Stimulated activated naive CD8-positive, alpha-beta T cell treated with anti-CD3 and anti-CD28 coated beads, Interleukin-15, amount 100 ng/mL, for 72 hours (primary cell): ENCODE measurements around the gene ABHD2.
A peak's percentile ranks its signal among the peaks of the same experiment; 100 is the strongest.
"Not testable (repeated sequence)": the region's sequence is repeated elsewhere in the genome, so short reads cannot be mapped to it uniquely, and the experiment has no call there.

Experiments used
- ATAC-seq: fragments of 150-1000 bp; cut with Tn5 transposase; 2 replicates; pipeline ENCODE4 v1.10.0; 2021; ENCODE audit warnings: mild to moderate bottlenecking, moderate library complexity
- DNase-seq, 2 donors: peaks; one replicate each; pipeline ENCODE4 v3.0.0; 2021 to 2022
- H3K27ac Mint-ChIP-seq, 2 donors: one replicate each; pipeline ENCODE4 v1.8.0; 2022; ENCODE audit warnings: mild to moderate bottlenecking in 2 of 2, mixed read lengths in 2 of 2, moderate library complexity in 2 of 2
- H3K27me3 Mint-ChIP-seq: one replicate; pipeline ENCODE4 v1.8.0; 2022; ENCODE audit warnings: mixed read lengths
- H3K4me1 Mint-ChIP-seq: one replicate; pipeline ENCODE4 v1.8.0; 2022; ENCODE audit warnings: mild to moderate bottlenecking, mixed read lengths
- H3K4me3 Mint-ChIP-seq, 2 donors: one replicate each; pipeline ENCODE4 v1.8.0; 2022; ENCODE audit warnings: mild to moderate bottlenecking in 2 of 2, mixed read lengths in 2 of 2, moderate library complexity in 1 of 2
- H3K9me3 Mint-ChIP-seq, 2 donors: one replicate each; pipeline ENCODE4 v1.8.0; 2022; ENCODE audit warnings: mixed read lengths in 2 of 2

Gene ABHD2

DNA sequence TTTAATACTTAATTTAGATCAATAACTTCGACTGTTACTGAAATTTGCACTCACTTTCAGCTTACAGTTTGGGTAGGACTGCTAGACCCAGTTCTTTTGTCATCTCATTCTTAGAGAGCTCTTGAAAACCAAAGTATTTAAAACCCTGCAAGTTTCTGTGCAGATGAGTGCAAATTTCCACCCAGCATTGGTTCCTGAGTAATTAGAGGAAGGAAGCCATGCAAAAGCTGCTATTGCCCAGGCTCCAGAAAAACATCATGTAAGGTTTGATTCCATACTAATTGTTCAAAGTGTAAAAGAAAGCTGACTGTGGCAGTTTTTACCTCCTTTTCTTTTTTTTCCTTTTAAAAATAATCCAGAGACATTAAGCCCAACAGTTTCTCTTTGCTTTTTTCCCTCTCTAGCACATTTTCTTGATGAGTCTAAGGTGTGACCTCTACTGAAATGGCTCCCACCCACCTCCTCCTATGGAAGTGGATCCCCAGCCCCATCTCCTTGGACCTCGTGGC lies 30.3 kb downstream of the ABHD2 start:
- Mint-ChIP-seq H3K27ac (no peak overlapping the region), H3K4me3 (no peak overlapping the region), H3K9me3 (no peaks in the 10 kb centered on the region), H3K27me3 (no peaks in the 10 kb centered on the region), H3K4me1 (no peaks in the 10 kb centered on the region)
- ATAC-seq (no peak), DNase-seq (no peak)

DNA sequence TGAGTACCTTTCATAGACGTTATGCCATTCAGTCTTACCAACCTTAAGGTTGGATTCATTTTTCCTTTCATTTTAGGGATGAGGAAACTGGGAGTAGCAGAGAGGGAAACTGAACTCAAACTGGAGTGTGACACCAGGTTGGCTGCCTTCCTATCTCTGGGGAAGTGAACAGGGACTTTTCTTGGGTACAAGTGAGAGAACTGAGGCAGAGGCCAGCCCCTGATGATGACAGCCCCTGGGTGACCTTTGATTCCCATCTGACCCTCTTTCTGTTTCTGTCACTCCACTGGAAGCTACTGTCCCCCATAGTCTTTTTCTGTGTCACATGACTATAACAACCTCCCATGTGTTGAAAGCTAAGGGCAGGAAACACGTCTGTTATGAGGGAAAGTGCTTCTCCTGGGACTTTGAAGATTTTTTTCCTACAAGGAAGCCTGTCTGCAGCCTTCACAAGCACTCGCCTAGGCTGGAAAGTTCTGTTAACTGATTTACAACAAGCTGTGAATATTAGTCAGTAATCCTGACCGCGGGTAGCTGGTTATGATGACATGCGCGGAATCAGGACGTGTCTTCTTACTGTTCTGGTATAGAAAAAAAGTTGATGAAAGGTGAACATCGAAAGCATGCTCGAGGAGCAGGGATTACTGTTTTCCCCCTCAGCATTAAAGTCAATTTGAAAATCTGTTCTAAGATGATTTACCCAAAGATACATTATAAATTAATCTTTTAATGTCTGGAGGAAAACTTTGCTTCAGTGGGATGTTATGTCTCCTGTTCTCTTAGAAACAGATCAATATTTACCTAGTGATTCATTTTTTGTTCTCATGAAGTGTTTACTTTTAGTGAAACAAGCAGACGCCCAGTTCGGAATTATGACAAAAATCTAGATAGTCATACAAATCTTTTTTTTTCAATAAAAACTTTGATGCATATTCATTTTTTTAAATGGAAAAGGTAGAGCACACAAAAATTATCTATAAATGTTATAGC lies 31.5 kb downstream of the ABHD2 start:
- no peaks in the 10 kb centered on the region for H3K9me3 Mint-ChIP-seq
- no peaks in the 10 kb centered on the region for H3K27me3 Mint-ChIP-seq
- H3K4me1 Mint-ChIP-seq: no peaks in the 10 kb centered on the region
- H3K27ac Mint-ChIP-seq: no peak overlapping the region
- DNase-seq (no peak), ATAC-seq (no peak)
- H3K4me3 Mint-ChIP-seq: no peak overlapping the region

DNA sequence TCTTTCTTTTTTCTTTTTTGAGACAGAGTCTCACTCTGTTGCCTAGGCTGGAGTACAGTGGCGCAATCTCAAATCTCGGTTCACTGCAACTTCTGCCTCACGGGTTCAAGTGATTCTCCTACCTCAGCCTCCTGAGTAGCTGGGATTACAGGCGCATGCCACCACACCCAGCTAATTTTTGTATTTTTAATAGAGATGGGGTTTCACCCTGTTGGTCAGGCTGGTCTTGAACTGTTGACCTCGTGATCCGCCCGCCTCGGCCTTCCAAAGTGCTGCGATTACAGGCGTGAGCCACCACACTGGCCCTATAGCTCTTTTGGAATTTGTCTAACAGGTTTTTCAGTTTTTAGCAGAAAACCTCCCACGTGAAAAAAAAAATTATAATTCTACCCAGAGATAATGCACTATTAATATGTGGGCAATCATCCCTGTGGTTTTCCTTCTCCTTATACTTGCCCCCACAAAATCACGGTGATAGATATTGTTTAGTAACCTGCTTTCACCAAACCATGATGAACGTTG lies 32.3 kb downstream of the ABHD2 start:
- not testable (repeated sequence) for DNase-seq, ATAC-seq, H3K9me3 Mint-ChIP-seq, H3K27me3 Mint-ChIP-seq, H3K4me1 Mint-ChIP-seq, H3K4me3 Mint-ChIP-seq
- H3K27ac Mint-ChIP-seq: peak overlapping the region in 1 of 2 donors; percentile 31

DNA sequence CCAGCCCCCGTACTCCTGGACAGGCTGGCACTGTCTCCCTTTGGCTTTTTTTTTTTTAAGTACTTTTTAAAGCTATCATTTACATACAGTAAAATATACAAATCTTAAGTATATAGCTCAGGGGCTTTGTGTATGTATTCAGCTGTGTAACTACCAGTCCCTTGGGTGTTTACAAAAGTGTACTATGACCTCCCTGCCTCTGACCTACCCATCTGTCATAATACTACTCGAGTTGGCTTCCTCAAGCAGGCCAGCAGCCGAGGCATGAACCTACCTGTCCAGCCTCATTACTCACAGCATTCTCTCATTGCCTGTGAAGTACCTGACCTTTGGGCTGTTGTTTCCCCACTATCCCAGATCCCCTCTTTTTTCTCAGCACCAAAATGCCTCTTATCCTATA lies 33.2 kb downstream of the ABHD2 start:
- Mint-ChIP-seq H3K4me1 (no peaks in the 10 kb centered on the region), H3K27ac (peak overlapping the region in 1 of 2 donors; percentile 62)
- no peak for ATAC-seq

DNA sequence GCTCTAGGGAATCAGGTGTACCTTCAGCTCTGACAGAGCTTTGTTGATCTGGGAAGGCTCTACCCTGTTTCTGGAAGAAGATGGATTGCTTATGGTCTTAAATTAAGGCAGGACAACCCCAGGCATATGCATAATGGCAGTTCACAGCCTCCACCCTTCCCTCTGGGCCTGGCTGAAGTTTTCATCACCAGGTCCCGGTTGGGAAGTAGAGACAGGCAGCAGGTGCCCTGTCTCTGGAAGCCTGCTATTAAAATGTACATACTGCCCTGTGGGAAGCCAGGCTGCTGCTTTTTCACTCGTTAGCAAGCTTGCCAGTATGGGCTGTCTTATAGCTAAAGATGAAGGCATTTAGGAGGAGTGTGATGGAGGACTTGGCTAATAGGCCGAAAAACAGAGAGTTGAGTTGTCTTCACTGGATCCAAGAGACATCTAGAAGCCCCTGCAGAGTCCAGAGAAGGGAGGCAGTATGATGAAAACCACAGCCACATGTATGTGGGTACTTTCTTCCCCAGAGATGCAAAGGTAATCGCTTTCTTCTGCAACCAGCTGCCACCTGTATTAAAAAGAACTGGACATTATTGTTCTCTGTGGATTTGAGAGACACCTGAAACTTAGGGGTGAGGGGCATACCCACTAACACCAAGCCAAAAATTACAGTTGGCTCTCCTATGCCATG lies 34.4 kb downstream of the ABHD2 start:
- no peaks in the 10 kb centered on the region for H3K27me3 Mint-ChIP-seq
- H3K4me1 Mint-ChIP-seq: no peaks in the 10 kb centered on the region
- no peak overlapping the region for H3K4me3 Mint-ChIP-seq
- DNase-seq (no peak), ATAC-seq (no peak)
- H3K27ac Mint-ChIP-seq: peak overlapping the region in 1 of 2 donors; percentile 5
- no peaks in the 10 kb centered on the region for H3K9me3 Mint-ChIP-seq

More for the DNA sequence above, 33.2 kb downstream of the ABHD2 start:
- no peaks in the 10 kb centered on the region for H3K27me3 Mint-ChIP-seq
- H3K9me3 Mint-ChIP-seq: no peaks in the 10 kb centered on the region
- DNase-seq: no peak
- H3K4me3 Mint-ChIP-seq: no peak overlapping the region

DNA sequence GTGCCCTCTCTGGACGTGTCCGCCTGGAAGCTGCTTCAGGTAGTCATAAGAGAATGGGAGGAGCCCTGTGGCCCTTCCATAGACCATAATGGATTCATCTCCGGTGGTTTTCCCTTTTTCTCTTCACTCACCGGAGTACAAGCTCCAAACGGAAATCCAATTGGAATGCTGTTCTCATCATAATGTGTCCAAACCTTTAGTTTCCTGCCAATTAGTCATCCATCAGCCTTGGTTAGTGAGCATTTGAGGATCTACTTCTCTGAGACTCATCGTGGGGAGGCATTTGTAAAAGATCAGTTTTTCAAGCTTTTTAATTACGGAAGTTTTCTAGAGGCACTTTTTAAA lies 34.9 kb downstream of the ABHD2 start:
- Mint-ChIP-seq H3K4me3 (no peak overlapping the region), H3K27ac (peak overlapping the region in 1 of 2 donors; percentile 59), H3K9me3 (no peaks in the 10 kb centered on the region), H3K4me1 (no peaks in the 10 kb centered on the region), H3K27me3 (no peaks in the 10 kb centered on the region)
- DNase-seq (no peak), ATAC-seq (no peak)

DNA sequence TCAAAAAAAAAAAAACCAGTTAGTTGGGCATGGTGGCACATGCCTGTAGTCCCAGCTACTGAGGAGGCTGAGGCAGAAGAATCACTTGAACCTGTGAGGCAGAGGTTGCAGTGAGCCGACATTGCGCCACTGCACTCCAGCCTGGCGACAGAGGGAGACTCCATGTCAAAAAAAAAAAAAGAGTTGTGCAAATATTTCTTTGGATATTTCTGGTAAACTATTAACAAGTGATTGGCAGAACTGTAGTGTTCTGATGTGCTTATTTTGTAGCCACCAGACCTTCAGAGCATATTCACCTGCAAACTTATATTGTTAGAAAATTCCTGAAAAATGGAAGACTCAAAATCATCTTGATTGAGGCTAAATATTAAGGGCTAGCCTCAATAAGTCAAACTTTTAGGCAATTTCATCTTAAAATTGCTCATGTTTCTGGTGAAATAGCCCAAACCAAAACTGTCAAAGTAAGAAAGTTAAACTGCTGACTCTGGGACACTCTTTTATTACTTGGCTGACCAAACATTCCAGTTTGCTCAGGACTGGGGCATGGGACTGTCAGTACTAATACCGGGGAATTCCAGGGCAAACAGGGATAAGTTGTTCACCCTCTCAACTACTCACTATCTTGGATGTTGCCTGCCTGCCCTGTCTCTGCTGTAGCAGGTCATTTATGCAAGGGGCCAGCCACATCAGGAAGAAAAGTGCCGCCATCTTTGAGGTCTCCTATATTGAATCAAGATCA lies 37.0 kb downstream of the ABHD2 start:
- DNase-seq (no peak), ATAC-seq (no peak)
- Mint-ChIP-seq H3K27ac (peak overlapping the region in 1 of 2 donors; percentile 84), H3K4me1 (no peaks in the 10 kb centered on the region), H3K27me3 (no peaks in the 10 kb centered on the region), H3K9me3 (no peaks in the 10 kb centered on the region), H3K4me3 (no peak overlapping the region)

DNA sequence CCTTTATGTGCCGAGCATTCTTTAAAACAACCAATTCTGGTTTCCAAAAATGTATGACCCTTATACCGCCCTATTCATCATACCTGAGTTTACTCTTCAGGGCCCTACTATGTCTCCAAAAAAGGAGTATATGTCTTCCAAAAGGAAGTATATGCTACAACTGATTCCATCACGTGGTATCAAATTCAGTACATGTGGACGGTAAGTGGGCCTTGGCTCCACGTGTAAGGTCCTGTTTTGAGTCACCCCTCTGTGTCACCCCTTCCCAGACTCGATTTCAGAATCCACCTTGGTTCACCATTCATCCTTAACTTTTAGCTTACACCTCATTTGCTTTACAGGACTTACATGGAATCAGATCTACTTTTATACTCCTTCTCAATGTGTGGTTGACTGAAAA lies 37.8 kb downstream of the ABHD2 start:
- Mint-ChIP-seq H3K4me1 (peaks cover 3% of the 10 kb centered on the region), H3K9me3 (no peaks in the 10 kb centered on the region), H3K4me3 (no peak overlapping the region), H3K27ac (no peak overlapping the region), H3K27me3 (no peaks in the 10 kb centered on the region)
- DNase-seq (no peak), ATAC-seq (no peak)

DNA sequence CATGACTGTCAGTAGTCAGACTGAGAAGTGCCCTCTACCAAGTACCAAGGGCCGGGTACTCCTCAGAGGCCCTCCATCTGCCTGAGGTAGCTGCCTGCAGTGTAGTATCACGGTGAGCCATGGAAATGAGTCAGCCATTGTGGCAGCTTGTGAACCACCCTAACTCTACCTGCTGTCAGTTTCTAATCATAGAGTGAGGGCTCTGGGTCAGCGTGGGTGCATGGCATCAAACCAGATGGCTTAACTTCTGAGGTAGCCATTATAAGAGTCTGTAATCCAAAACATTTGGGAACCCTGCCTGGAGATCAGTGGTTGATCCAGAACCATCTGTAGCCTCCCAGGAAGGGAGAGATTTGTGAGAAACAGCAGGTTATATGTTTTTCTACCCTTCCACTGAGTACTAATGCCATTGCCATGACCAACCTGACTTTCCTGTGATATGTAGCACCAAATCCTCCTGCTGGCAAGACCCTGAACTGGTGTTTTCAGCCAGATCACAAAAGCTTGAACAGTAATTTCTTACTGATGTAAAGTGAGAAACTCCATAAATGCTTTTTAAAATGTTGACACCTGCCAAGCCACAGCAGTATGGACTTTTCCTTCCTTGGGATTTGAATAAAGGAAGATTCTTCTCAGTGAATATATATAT lies 38.9 kb downstream of the ABHD2 start:
- Mint-ChIP-seq H3K9me3 (no peaks in the 10 kb centered on the region), H3K27me3 (no peaks in the 10 kb centered on the region), H3K27ac (no peak overlapping the region), H3K4me1 (peaks cover 7% of the 10 kb centered on the region), H3K4me3 (no peak overlapping the region)
- DNase-seq (peak in 1 of 2 donors; percentile 51), ATAC-seq (peak; percentile 93)

DNA sequence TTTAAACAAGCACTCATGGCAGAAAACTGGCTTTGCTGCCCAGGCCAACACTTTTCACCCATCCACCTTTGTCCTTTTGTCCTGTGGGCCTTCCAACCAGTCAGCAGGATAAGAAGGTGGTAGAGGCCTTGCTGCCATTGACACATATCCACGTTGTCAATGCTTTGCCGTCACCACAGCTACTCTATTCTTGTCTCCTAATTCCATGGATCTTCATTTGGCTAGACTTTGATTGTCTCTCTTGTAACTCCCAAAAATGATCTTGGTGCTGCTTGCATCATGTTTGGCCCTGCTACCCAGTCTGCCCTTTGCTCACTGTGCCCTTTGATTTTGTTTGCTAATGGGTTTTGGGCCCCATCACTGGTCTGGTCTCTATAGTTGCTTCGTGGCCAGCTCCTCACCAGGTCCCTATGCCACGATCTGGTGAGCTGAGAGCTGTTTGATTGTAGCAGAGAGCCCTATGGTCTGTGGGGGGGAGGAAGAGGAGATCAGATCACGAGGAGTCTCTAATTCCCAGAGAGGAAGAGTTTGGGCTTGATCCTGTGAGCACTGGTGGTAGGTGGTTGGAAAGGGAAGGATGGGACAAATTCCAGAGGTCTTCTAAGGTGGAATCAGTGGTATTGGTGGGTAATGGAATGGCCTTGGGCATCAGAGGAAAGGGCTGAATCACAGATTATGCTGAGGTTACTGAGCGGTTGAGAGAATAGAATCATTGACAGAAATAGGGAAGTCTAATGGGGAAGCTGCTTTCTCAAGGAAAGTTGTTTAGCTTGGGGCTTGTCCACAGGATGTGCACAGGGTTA lies 40.3 kb downstream of the ABHD2 start:
- no peak overlapping the region for H3K27ac Mint-ChIP-seq
- H3K4me3 Mint-ChIP-seq: no peak overlapping the region
- H3K9me3 Mint-ChIP-seq: no peaks in the 10 kb centered on the region
- H3K4me1 Mint-ChIP-seq: peaks cover 16% of the 10 kb centered on the region
- DNase-seq: no peak
- H3K27me3 Mint-ChIP-seq: no peaks in the 10 kb centered on the region
- ATAC-seq: no peak

DNA sequence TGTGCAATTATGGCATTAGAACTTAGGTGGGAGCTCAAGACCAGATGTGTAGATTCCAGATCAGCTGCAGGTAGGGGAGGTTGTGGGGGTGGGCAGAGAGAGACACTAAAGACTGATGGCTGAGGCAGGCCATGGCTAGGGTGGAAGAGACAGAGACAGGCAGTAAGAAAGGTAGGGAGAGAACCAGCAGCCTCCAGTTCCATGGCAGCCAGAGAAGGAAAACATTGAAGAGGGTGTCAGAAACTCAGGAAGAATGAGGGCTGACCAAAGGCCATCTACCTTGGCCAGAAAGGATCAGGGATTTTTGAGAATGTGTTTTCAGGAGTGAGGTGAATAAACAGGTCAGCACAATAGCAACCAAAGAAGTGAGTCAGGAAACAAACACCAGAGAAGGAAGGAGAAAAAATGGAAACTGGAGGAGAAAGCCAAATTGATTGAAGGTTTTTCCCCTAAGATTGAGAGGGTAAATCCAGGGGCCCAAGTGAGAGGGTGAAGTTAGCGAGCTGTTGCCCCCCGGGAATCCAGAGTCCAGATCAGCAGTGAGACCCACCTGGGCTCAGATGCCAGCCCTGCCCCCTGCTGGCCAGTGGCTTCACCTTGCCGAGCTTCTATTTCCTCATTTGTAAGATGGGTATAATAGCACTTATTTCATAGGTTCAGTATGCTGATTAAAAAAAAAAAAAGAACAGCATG lies 41.0 kb downstream of the ABHD2 start:
- Mint-ChIP-seq H3K4me1 (peaks cover 17% of the 10 kb centered on the region), H3K9me3 (no peaks in the 10 kb centered on the region), H3K27ac (no peak overlapping the region), H3K27me3 (no peaks in the 10 kb centered on the region), H3K4me3 (no peak overlapping the region)
- DNase-seq (peak; percentile 30 to 47), ATAC-seq (peak; percentile 43)

DNA sequence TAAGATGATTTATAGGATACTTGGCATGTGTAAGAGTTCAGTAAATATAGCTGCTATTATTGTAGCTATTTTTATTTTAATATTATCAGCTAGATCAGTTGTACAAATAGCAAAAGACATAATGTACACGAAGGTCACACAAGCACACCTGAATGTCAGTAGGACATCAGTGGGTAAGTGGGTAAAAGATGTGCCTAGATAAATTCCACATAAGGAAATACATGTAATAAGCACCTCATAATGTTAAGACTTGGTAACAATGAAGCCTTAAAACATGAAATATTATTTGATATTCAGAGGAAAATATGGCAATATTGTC lies 41.5 kb downstream of the ABHD2 start:
- Mint-ChIP-seq H3K27me3 (no peaks in the 10 kb centered on the region), H3K4me1 (peaks cover 17% of the 10 kb centered on the region), H3K27ac (no peak overlapping the region), H3K9me3 (no peaks in the 10 kb centered on the region), H3K4me3 (no peak overlapping the region)
- ATAC-seq: no peak
- no peak for DNase-seq

DNA sequence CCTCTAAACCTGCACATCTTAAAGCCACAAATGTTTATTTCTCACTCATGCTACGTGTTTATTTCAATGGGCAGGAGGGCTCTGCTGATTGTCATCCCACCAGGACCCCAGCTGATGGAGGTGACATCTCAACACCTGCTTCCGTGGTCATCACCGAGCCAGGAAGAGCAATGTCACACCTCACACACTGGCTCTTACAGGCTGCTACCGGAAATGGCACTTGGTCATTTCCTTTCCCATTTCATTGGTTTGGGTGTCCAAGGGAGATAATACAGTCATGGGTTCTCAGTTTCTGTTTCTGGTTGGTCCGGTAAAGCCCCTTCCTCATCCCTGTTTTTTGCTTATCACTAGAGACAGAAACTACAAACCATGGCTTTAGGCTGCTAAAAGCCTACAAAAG lies 41.9 kb downstream of the ABHD2 start:
- DNase-seq (peak in 1 of 2 donors; percentile 25), ATAC-seq (peak; percentile 68)
- Mint-ChIP-seq H3K27me3 (no peaks in the 10 kb centered on the region), H3K9me3 (no peaks in the 10 kb centered on the region), H3K4me1 (peaks cover 17% of the 10 kb centered on the region), H3K27ac (peak overlapping the region in 1 of 2 donors; percentile 19), H3K4me3 (no peak overlapping the region)

DNA sequence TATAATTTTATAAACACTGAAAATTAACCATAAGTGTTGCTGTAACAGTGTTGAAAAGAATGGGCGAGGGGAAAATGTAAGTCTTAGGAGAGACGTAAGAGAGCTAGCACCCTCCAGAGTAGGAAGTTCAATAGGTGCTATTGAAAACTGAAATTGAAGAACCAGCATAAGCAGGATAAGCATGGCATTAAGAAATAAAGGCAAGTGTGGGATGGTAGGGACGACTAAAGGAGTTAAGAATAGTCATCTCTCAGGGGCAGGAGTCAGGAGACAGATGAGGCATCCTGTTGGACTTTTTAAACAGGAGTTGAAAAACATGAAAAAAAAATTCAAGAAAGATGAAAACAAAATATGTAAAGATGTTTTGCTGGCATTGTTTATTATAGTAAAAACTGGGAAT lies 43.5 kb downstream of the ABHD2 start:
- no peak overlapping the region for H3K27ac Mint-ChIP-seq
- peaks cover 26% of the 10 kb centered on the region for H3K4me1 Mint-ChIP-seq
- no peaks in the 10 kb centered on the region for H3K27me3 Mint-ChIP-seq
- no peak overlapping the region for H3K4me3 Mint-ChIP-seq
- DNase-seq (no peak), ATAC-seq (no peak)
- no peaks in the 10 kb centered on the region for H3K9me3 Mint-ChIP-seq
